H9 (cell line): ENCODE measurements around the gene MSI1. TPM values are rescaled to one million over a fixed set of nuclear protein-coding genes. Genes with fewer than 3 reads are reported as not detected.

Experiments
- DNase-seq: peaks from one replicate; pipeline ENCODE4 v3.0.0-alpha.2; 2017
- H2AFZ ChIP-seq: one replicate; pipeline ENCODE4 v1.6.1; 2013; ENCODE audit warnings: mild to moderate bottlenecking, low read length, control low read depth, moderate library complexity
- H2AK5ac ChIP-seq: 2 replicates; pipeline ENCODE4 v1.6.1; 2013; ENCODE audit warnings: low read length, control low read depth, mixed read lengths; ENCODE audit not compliant: insufficient read length
- H2BK120ac ChIP-seq: one replicate; pipeline ENCODE4 v1.6.1; 2013; ENCODE audit warnings: low read depth, mild to moderate bottlenecking, low read length, control low read depth, inconsistent platforms; ENCODE audit not compliant: poor library complexity, severe bottlenecking
- H2BK12ac ChIP-seq: 2 replicates; pipeline ENCODE4 v1.6.1; 2013; ENCODE audit warnings: low read length, control low read depth, mixed read lengths, low read depth; ENCODE audit not compliant: insufficient read length
- H2BK15ac ChIP-seq: 2 replicates; pipeline ENCODE4 v1.6.1; 2013; ENCODE audit warnings: low read depth, low read length, control low read depth
- H2BK20ac ChIP-seq: one replicate; pipeline ENCODE4 v1.6.1; 2013; ENCODE audit warnings: low read depth, mild to moderate bottlenecking, low read length, control low read depth, inconsistent platforms; ENCODE audit not compliant: poor library complexity, severe bottlenecking
- H2BK5ac ChIP-seq: 2 replicates; pipeline ENCODE4 v1.6.1; 2013; ENCODE audit warnings: low read length, control low read depth, mixed read lengths; ENCODE audit not compliant: insufficient read length
- H3K14ac ChIP-seq: 2 replicates; pipeline ENCODE4 v1.6.1; 2013; ENCODE audit warnings: low read length, control low read depth; ENCODE audit not compliant: insufficient read depth
- H3K18ac ChIP-seq: 2 replicates; pipeline ENCODE4 v1.6.1; 2013; ENCODE audit warnings: low read depth, mild to moderate bottlenecking, mixed read lengths, low read length, control low read depth; ENCODE audit not compliant: insufficient read length
- H3K23ac ChIP-seq: 2 replicates; pipeline ENCODE4 v1.6.1; 2013; ENCODE audit warnings: low read length, control low read depth, mixed read lengths, low read depth; ENCODE audit not compliant: insufficient read length
- H3K23me2 ChIP-seq: 2 replicates; pipeline ENCODE4 v1.6.1; 2013; ENCODE audit warnings: low read depth, mild to moderate bottlenecking, mixed read lengths, low read length, control low read depth; ENCODE audit not compliant: insufficient read length, poor library complexity, severe bottlenecking
- H3K27ac ChIP-seq: 2 replicates; pipeline ENCODE4 v1.5.1; 2013; ENCODE audit warnings: low read length, control low read depth, mixed read lengths, low read depth; ENCODE audit not compliant: insufficient read length
- H3K27me3 ChIP-seq: 2 replicates; pipeline ENCODE4 v1.6.1; 2013; ENCODE audit warnings: low read length, control low read depth, inconsistent platforms; ENCODE audit not compliant: insufficient read depth
- H3K4ac ChIP-seq: 2 replicates; pipeline ENCODE4 v1.6.1; 2013; ENCODE audit warnings: low read depth, mild to moderate bottlenecking, control low read depth, inconsistent platforms, low read length, moderate library complexity
- H3K4me1 ChIP-seq: 2 replicates; pipeline ENCODE4 v1.6.1; 2013; ENCODE audit warnings: low read length, control low read depth, inconsistent platforms; ENCODE audit not compliant: insufficient read depth
- H3K4me2 ChIP-seq: 2 replicates; pipeline ENCODE4 v1.6.1; 2013; ENCODE audit warnings: low read length, control low read depth, mixed read lengths; ENCODE audit not compliant: insufficient read length, insufficient read depth
- H3K56ac ChIP-seq: 2 replicates; pipeline ENCODE4 v1.6.1; 2013; ENCODE audit warnings: low read depth, mild to moderate bottlenecking, mixed read lengths, low read length, control low read depth; ENCODE audit not compliant: insufficient read length
- H3K79me1 ChIP-seq: 2 replicates; pipeline ENCODE4 v1.6.1; 2013; ENCODE audit warnings: low read depth, mild to moderate bottlenecking, moderate library complexity, low read length, control low read depth, inconsistent platforms; ENCODE audit not compliant: insufficient read depth, poor library complexity, severe bottlenecking
- H3K79me2 ChIP-seq: 2 replicates; pipeline ENCODE4 v1.6.1; 2013; ENCODE audit warnings: low read length, control low read depth, inconsistent platforms; ENCODE audit not compliant: insufficient read depth
- H3K9ac ChIP-seq: 2 replicates; pipeline ENCODE4 v1.6.1; 2013; ENCODE audit warnings: low read length, control low read depth, mixed read lengths; ENCODE audit not compliant: insufficient read length; ENCODE audit errors: extremely low read depth
- H3K9me3 ChIP-seq: one replicate; pipeline ENCODE4 v1.6.1; 2013; ENCODE audit warnings: low read depth, low read length, inconsistent platforms; ENCODE audit not compliant: control insufficient read depth
- H3T11ph ChIP-seq: one replicate; pipeline ENCODE4 v1.6.1; 2013; ENCODE audit warnings: mild to moderate bottlenecking, low read length, control low read depth, inconsistent platforms
- H4K20me1 ChIP-seq: one replicate; pipeline ENCODE4 v1.6.1; 2013; ENCODE audit not compliant: control insufficient read depth, insufficient read length, insufficient read depth
- H4K5ac ChIP-seq: 2 replicates; pipeline ENCODE4 v1.6.1; 2013; ENCODE audit warnings: low read depth, mild to moderate bottlenecking, mixed read lengths, low read length, control low read depth; ENCODE audit not compliant: insufficient read length
- H4K8ac ChIP-seq: replicated peaks from 2 replicates; pipeline ENCODE4 v1.6.1; 2013; ENCODE audit warnings: low read length, control low read depth, mixed read lengths, low read depth; ENCODE audit not compliant: insufficient read length
- H4K91ac ChIP-seq: 2 replicates; pipeline ENCODE4 v1.6.1; 2013; ENCODE audit warnings: low read depth, mild to moderate bottlenecking, moderate library complexity, mixed read lengths, low read length, control low read depth; ENCODE audit not compliant: insufficient read length
- H3K27ac Mint-ChIP-seq, 3 experiments: 2 replicates in 2 of 3; 3 replicates in 1 of 3; pipeline ENCODE4 v1.8.0; 2020 to 2021; ENCODE audit warnings: mixed read lengths in 3 of 3, mild to moderate bottlenecking in 1 of 3, moderate library complexity in 1 of 3
- H3K27me3 Mint-ChIP-seq: 2 replicates; pipeline ENCODE4 v1.8.0; 2021; ENCODE audit warnings: low read depth, mild to moderate bottlenecking, moderate library complexity, mixed read lengths
- H3K36me3 Mint-ChIP-seq, 3 experiments: 2 replicates in 2 of 3; 3 replicates in 1 of 3; pipeline ENCODE4 v1.8.0; 2020 to 2021; ENCODE audit warnings: low read depth in 3 of 3, mixed read lengths in 3 of 3; ENCODE audit not compliant: insufficient read depth in 1 of 3
- H3K4me1 Mint-ChIP-seq, 2 experiments: 2 replicates each; pipeline ENCODE4 v1.8.0; 2020; ENCODE audit warnings: mixed read lengths in 2 of 2
- H3K4me3 Mint-ChIP-seq, 2 experiments: 2 replicates in 1 of 2; 3 replicates in 1 of 2; pipeline ENCODE4 v1.8.0; 2020 to 2021; ENCODE audit warnings: mild to moderate bottlenecking in 2 of 2, mixed read lengths in 2 of 2, moderate library complexity in 1 of 2
- H3K9me3 Mint-ChIP-seq, 2 experiments: 2 replicates in 1 of 2; 3 replicates in 1 of 2; pipeline ENCODE4 v1.8.0; 2020; ENCODE audit warnings: mild to moderate bottlenecking in 2 of 2, mixed read lengths in 2 of 2, moderate library complexity in 1 of 2
- WGBS: extraction: QIAGEN DNeasy Blood & Tissue Kit; methylation state at CpG from one replicate; pipeline ENCODE4 v1.1.7; 2013; ENCODE audit warnings: missing lambda C conversion rate, low lambda C conversion rate, mixed read lengths; ENCODE audit not compliant: insufficient read length; ENCODE audit errors: extremely low coverage; 5-methylcytosine and 5-hydroxymethylcytosine counted together
- total RNA-seq: library from RNA; stranded (reverse); gene quantifications from 2 replicates; pipeline ENCODE4 v1.2.1, GENCODE V29; 2021
- TF ChIP-seq, protein P1 (sequence below): fragments of 200-600 bp; sonication (generic); conservative IDR thresholded peaks from 3 replicates; pipeline ENCODE4 v1.8.0; 2021; ENCODE audit warnings: antibody characterized with exemption, mild to moderate bottlenecking

The MSI1 gene
- total RNA-seq, 1 experiment from 2014 or later: 91.5 TPM

GRCh38 chr12:120347766-120348165, 21.2 kb downstream of the MSI1 start:
- WGBS: no CpG with 5 or more reads among the region's 11 CpGs
- Mint-ChIP-seq H3K4me1 (peaks cover 0 to 6% of the 10 kb centered on the region in 2 experiments; a peak in 2 of 4 replicates), H3K27me3 (no peaks in the 10 kb centered on the region), H3K36me3 (peaks cover 24 to 75% (median 70%) of the 10 kb centered on the region in 3 experiments; a peak in 6 of 7 replicates), H3K27ac (no peak overlapping the region), H3K4me3 (no peak overlapping the region), H3K9me3 (no peaks in the 10 kb centered on the region)
- Histone ChIP-seq H3K23ac (no peak overlapping the region), H2BK20ac (no peak overlapping the region), H4K20me1 (no peaks in the 10 kb centered on the region), H3K4me2 (no peak overlapping the region), H3K23me2 (no peaks in the 10 kb centered on the region), H4K5ac (no peak overlapping the region), H3K27ac (no peak overlapping the region), H3K4ac (no peak overlapping the region), H3K18ac (no peak overlapping the region), H3K14ac (no peak overlapping the region), H3T11ph (no peak overlapping the region), H3K79me2 (no peaks in the 10 kb centered on the region), H2BK120ac (no peak overlapping the region), H2BK15ac (no peak overlapping the region), H2BK12ac (no peak overlapping the region), H2AFZ (no peak overlapping the region), H3K9me3 (no peaks in the 10 kb centered on the region), H3K56ac (no peak overlapping the region), H2AK5ac (no peak overlapping the region), H3K27me3 (no peaks in the 10 kb centered on the region), H3K4me1 (no peaks in the 10 kb centered on the region), H3K79me1 (no peaks in the 10 kb centered on the region), H4K91ac (no peak overlapping the region), H3K9ac (no peak overlapping the region), H2BK5ac (no peak overlapping the region), H4K8ac (no peak overlapping the region)
- DNase-seq: no peak
- TF ChIP-seq, protein P1, sequence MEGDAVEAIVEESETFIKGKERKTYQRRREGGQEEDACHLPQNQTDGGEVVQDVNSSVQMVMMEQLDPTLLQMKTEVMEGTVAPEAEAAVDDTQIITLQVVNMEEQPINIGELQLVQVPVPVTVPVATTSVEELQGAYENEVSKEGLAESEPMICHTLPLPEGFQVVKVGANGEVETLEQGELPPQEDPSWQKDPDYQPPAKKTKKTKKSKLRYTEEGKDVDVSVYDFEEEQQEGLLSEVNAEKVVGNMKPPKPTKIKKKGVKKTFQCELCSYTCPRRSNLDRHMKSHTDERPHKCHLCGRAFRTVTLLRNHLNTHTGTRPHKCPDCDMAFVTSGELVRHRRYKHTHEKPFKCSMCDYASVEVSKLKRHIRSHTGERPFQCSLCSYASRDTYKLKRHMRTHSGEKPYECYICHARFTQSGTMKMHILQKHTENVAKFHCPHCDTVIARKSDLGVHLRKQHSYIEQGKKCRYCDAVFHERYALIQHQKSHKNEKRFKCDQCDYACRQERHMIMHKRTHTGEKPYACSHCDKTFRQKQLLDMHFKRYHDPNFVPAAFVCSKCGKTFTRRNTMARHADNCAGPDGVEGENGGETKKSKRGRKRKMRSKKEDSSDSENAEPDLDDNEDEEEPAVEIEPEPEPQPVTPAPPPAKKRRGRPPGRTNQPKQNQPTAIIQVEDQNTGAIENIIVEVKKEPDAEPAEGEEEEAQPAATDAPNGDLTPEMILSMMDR: no peak
